GM19324 (cell line): Measurements from ENCODE around the gene BRAF.
"Not testable (repeated sequence)": the region's sequence is repeated elsewhere in the genome, so short reads cannot be mapped to it uniquely, and the experiment has no call there.

Experiments
- ATAC-seq: cut with Tn5 transposase; IDR thresholded peaks from one replicate; pipeline ENCODE4 v1.9.1; 2021; ENCODE audit warnings: mild to moderate bottlenecking, moderate library complexity; ENCODE audit not compliant: unreplicated experiment, low FRiP score

The BRAF gene

DNA sequence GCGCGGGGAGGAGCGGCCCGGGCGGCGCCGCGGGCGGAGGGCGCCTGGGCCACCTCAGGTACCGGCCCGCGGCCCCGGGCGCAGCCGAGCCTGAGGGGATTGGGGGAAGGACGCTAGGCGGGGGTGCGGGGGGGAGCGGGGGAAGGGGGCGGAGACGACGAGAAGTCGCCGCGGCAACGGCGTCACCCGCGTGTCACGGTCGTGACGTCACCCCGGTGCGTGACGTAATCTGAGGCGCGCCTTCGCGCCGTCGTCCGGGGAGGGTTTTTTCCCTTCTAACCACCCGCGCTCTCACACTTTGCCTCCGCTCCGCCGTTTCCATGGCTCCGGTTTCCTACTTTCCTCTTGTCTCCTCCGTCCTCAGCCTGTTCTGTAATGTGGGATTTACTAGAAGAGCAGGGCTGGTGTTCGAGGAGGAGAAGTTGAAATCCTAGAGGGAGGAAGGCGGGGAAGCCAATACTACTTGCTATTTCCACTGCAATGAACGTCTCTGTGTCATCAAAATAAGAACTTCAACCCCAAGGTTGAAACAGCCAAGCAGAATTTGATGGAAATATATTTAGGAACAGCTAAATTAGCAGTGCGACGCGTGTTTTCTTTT, at the start of gene BRAF:
TSS of gene BRAF (minus strand) at position 109 of the 601 bp plus-strand sequence. CDS start 226 bp downstream, outside the sequence.
- peak; percentile 52 for ATAC-seq

DNA sequence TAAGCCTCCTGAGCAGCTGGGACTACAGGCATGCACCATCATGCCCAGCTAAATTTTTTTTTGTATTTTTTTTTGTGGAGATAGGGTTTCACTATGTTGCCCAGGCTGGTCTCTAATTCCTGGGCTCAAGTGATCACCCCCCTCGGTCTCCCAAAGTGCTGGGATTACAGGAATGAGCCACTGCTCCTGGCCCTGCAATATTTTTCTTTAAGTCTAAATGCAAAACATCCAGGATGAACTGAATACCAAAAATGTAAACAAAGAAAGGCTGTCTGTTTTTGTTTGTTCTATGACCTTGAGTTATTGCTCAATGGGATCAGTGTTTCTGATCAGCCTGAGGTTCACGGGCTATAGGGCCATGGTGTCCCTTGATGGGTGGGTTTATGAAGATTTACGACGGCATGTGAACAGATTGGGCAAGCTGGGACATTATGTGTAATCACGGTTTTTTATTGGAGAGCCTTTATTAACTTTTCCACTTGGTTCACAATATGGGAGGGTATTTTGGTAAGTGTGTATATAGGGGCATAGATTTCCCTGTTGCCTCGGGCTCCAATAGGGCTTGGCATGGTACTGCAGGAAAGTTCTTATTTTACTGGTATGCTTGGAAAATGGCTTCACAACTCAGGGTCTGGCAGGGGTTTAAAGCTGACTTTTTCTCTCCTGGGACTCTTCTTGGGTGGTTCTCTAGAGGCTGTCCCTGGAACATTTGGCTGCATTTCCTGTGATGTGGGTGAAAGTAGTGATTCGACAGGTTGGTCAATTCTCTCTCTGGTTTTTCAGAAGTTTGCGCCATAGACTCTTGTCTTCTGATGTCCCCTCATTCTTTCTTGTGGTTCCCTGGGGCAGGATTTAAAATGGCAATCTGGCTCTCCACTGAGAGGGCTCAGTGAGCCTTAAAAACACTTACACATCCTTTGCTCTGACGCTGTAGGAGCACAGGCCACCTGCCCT, 48.4 kb upstream of the BRAF start:
- no peak for ATAC-seq

DNA sequence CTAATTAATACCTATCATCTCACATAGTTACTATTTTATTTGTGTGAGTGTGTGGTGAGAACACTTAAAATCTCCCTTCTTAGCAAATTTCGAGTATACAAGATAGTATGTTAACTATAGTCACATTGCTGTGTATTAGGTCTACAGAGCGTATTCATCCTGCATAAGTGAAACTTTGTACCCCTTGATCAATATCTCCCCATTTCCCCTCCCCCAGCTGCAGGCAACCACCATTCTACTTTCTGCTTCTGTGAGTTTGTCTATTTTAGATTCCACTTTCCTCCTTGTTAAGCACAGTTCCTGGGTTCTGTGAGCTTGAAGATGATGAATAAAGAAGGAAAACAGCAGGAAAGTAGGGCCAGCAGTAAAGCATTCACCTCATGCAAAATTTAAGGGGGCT, 47.6 kb upstream of the BRAF start:
- no peak for ATAC-seq

DNA sequence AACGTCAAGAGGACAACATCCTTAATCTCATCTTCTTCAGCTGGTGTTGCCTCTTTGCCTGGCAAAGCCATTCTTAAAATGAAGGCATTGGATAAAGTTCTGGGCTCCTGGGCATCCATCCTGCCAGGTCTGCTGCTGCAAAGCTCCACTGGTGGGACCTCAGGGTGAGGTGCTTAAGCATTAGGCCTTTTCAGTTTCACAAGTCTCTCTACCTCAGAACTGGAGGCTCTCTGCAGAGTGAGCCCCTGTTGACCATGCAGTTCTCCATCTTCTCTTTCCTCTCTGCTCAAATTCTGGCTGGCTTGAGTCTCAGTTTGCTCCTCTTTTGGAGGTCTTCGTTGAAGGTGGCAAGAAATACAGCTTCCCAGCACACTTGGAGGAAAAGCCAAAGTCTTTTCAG, 42.7 kb upstream of the BRAF start:
- no peak for ATAC-seq

DNA sequence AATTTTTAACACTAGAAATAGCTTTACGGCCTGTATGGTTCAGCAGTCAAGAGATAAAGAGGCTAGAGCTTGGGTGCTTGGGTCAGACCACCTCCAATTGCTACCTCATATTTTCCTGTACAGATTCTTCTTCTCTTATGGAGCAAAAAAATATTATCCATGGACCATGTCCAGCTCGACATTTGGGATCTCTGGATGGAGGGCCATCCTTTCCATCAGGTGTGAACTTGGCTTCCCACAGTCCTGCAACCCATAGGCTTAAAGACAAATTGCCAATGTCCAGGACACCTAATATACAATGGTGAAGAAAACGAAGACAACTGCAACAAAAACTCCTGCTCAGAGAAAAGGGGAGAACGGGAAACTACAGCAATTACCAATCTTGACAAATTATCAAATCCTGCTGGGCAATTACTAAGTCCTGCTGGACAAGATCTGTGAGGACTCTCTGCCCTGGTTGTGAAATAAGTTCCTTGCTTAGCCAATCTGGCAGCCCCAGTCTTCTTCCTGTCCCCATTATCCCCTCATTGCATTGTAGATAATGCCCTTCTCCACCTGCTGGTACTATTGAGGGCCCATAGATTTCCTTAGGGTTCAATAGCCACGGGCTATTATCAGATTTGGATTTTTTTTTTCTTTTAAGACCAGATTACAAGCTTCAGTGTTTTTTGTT, 42.0 kb upstream of the BRAF start:
- ATAC-seq = no peak

DNA sequence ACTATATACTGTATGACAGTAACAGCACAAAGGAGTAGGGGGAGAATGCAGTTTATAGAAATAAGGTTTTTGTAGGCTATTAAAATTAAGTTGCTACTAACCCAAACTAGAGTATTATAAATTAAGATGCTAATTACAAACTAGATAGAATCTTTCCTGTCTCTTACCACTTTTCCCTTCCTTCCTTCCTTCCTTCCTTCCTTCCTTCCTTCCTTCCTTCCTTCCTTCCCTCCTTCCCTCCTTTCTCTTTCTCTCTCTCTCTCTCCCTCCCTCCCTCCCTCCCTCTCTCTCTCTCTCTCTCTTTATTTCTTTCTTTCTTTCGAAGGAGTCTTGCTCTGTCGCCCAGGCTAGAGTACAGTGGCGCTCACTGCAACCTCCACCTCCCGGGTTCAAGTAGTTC, 36.4 kb upstream of the BRAF start:
- ATAC-seq = no peak

DNA sequence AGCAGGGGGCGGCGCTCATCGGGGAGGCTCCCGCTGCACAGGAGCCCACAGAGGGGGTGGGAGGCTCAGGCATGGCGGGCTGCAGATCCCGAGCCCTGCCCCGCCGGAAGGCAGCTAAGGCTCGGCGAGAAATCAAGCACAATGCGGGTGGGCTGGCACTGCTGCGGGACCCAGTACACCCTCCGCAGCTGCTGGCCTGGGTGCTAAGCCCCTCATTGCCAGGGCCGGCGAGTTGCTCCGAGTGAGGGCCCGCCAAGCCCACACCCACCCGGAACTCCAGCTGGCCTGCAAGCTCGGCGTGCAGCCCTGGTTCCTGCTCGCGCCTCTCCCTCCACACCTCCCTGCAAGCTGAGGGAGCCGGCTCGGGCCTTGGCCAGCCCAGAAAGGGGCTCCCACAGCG, 32.3 kb upstream of the BRAF start:
- not testable (repeated sequence) for ATAC-seq

DNA sequence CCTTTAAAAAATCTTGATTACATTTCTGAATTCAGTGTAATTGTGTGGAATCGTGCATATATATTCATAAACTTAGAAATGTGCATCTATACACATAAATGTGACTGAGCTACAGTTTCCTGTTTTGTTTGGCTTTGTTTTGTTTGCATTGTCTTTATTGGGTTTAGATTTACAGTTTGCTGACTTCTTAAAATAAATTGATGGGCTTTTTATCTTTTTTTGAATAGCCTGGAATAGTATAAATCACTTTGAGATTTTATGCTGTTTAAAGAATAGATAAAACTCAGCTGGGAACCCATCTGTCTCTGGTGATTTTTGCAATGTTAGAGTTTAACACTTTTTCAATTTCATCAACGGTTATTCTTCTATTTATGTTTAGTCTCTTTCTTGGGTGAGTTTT, 21.2 kb upstream of the BRAF start:
- ATAC-seq = no peak

DNA sequence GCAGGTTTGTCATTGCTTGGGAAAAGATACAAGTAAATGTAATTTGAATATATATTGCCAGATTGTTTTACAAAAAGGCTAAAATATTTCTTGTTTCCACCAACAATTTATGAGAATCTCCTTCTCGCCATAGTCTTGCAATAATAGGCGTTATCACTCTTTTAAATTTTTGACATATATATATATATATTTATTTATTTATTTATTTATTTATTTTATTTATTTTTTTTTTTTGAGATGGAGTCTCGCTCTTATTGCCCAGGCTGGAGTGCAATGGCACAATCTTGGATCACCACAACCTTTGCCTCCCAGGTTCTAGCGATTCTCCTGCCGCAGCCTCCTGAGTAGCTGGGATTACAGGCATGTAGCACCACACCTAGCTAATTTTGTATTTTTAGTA, 17.5 kb upstream of the BRAF start:
- not testable (repeated sequence) for ATAC-seq

DNA sequence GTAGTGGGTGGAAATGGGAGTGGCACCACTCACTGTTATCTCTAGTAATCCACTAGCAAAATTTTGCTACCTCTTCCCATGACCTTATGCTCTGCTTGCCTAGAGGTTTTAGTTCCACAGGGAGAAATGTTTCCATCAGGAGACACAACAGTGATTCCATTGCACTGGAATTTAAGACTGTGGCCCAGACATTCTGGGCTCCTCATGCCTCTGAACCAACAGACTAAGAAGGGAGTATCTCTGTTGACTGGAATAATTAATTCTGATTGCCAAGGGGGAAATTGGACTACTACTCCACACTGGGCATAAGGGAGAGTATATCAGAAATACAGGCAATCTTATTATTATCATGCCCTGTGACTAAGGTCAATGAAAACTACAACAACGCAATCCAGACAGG, 16.2 kb upstream of the BRAF start:
- no peak for ATAC-seq

DNA sequence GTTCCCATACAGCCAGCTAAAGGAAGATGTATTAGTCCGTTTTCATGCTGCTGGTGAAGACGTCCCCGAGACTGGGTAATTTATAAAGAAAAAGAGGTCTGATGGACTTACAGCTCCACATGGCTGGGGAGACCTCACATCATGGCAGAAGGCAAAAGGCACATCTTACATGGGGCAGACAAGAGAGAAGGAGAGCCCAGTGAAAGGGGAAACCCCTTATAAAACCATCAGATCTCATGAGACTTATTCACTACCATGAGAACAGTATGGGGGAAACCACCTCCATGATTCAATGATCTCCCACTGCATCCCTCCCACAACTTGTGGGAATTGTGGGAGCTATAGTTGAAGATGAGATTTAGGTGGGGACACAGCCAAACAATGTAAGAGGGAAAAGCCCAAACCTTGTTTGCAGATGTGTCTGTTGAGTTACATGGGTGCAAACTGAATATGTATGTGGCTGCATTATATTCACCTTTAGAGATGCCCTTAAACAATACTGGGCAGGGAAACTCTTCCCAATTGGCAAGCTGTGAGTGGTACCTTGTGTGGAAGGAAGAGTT, 13.1 kb upstream of the BRAF start:
- no peak for ATAC-seq

DNA sequence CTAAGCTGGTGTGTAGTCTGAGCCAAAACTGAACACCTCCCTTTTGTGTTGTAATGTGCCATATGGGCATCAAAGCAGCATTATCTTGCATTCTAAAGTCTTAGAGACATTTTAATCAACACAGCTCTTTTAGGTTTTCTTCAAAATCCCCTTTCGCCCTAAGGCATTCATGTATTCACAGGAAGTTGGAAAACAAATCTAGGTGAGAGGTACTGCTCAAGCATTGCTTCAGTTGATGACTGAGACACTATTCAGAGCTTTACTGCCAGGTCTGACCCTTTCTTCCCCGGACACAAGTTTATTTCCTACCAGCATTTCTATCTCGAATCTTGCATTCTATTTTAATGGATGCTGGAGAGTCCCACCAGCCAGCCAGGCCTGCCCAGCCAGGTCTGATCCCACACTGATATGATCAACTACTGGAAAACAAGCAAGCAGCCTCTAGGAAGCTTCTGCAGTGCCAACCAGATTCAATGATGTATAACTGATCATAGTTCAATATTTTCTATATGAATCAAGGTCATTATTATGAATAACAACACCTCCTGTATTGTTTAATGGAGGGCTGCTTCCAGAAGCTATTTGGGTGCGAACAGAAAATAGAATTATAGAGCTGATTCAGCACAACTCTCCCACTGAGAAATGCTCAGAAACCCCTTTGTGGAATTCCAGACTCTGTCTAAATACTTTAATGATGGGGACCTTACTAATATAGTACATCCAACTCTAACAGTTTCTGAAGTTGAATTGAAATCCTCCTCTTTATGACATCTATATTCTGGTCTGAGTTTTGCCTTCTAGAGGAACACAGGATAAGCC, 4.0 kb upstream of the BRAF start:
- ATAC-seq = no peak

DNA sequence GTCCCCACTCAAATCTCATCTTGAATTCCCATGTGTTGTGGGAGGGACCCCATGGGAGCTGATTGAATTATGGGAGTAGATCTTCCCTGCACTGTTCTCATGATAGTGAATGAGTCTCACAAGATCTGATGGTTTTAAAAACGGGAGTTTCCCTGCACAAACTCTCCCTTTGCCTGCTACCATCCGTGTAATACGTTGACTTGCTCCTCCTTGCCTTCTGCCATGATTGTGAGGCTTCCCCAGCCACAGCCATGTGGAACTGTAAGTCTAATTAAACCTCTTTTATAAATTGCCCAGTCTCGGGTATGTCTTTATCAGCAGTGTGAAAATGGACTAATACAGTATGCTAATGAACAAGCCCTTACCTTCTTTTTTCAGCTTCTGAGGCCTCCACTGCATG, 3.2 kb upstream of the BRAF start:
- not testable (repeated sequence) for ATAC-seq

DNA sequence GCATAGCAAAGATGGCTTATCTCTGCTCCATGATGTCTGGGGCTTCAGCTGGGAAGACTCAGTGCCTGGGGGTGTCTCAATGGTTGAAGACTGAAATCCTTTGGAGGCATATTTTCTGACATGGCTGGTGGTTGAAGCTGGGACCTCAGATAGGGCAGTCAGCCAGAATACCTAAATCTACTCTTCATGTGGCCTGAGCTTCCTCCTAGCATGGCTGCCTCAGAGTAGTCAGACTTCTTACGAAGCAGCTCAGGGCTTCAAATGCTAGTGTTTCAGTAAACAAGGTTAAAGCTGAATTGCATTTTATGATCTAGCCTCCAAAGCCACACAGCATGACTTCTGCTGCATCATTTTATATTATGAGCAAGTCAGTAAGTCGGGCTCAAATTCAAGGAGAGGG, 2.6 kb upstream of the BRAF start:
- no peak for ATAC-seq

DNA sequence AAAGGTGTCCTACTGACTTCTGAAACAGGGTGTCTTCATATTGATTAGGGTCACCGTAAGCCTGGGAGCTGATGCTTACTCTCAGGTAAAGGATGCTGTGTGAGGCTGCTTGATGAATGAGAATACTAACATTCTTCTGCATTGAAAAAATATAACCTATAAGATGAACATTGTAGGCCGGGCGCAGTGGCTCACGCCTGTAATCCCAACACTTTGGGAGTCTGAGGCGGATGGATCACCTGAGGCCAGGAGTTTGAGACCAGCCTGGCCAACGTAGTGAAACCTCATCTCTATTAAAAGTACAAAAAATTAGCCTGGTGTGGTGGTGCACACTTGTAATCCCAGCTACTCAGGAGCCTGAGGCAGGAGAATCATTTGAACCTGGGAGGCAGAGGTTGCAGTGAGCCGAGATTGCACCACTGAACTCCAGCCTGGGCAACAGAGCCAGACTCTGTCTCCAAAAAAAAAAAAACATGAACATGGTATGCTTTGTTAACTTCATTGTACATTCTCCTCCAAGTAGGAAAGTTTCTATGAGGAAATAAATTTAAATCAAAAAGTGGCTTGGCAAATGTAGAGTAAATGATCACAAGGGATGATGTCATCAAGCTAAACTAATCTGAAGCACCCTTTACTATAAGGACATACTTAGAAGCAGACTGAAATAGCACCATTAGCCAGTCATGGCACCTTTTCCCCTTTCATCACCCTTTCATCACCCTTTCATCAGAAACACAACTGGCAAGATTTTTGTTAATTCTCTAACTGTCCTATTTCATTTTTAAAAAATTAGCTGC, 1.5 kb upstream of the BRAF start:
- no peak for ATAC-seq

DNA sequence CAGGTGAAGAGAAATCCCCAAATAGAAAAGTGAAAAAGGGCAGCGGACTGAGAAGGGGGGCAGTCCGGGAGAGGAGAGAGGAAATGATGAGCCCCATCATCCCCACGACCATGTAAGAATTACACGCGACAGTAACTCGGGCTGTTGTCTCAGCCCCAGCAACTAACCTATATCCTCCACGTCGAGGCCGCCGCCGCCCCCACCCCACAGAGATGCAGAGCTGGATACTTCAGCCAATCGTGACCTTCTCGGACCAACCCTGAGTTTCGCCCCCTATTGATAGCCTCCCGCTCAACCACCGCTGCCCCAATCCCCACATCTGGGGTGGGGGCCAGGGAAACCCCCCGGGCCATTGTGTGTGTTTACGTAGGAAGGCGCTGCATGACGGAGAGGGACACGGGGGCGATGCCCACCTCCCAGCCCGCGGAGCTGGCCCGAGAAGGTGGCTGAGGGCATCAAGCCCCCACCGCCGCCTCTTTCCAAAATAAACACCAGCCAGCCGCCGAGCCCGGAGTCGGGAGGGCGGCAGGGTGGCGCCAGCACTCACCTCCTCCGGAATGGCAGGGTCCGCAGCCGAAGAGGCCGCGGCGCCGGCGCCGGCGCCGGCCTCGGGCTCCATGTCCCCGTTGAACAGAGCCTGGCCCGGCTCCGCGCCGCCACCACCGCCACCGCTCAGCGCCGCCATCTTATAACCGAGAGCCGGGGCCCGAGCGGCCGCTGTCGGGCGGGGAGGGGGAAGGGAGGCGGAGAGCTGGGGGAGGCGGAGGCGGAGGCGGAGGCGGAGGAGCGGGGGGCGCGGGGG, 509 bp downstream of the BRAF start:
- ATAC-seq = peak; percentile 77

DNA sequence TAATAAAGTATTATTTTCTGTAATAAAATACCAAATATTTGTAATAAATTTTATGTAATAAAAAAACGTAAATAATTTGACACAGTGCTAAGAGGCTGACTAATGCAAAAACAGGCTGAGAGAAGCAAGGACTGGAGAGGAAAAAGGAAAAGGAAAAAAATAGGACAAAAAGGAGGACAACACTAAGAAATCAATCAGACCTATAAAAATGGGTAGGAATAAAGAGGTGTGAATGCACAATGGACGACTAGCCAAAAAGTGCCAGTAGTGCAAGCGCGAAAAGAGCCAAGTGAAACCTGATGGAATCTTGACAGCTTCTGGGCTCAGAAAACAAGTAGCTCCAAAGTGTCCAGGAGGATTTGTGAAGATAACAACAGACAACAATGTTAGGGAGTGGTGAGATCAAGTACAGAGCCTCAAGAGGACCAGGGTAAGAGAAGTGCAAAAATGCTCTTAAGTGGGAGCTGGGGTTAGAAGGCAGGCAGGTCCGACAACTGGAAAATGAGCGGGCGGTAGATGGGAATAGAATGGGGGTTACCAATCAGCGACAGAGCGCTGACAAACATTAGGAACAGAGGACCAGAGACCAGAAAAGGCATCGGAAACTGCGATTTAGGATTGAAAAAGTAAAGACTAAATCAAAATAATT, 1.2 kb downstream of the BRAF start:
- ATAC-seq = no peak

DNA sequence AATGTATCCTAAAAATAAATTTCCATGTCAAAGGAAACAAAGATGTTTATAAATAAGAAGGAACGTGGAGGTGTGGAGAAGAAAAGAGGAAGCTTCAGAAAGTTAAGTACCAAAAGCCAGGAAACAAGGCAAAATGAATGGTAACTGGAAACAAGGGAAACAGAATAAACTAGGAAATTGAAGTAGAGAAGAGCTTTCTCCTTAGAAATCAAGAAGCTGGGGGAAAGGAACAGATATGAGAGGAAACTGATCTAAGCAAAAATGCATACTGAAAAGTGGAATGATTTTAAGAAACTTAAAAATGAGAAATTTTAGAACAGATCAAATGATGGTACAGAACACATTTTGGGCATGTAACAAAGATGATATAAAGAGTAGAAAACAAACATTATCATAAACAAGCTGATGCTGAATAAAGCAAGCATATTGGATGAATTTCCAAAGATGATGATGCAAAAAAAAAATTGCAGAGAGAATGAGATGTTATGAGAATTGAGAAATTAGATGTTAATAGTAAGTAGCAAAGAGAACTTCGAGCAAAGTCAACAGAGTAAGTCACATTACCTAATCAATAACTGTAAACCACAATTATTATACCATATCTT, 1.9 kb downstream of the BRAF start:
- ATAC-seq = no peak
